ENCODE results near the gene STK11IP.
A peak's percentile ranks its signal among the peaks of the same experiment; 100 is the strongest.

STK11IP gene

GRCh38 chr2:219631904-219632759 is 34.5 kb downstream of the STK11IP start:
- DNase-seq (ENCODE audit: low read depth, low spot score), result no peak

GRCh38 chr2:219632760-219633105 is 35.1 kb downstream of the STK11IP start:
- DNase-seq (ENCODE audit: low read depth, low spot score), result no peak

GRCh38 chr2:219633276-219634065 is 35.8 kb downstream of the STK11IP start:
- DNase-seq (ENCODE audit: low read depth, low spot score), result no peak

GRCh38 chr2:219634171-219634940 is 36.7 kb downstream of the STK11IP start:
- DNase-seq (ENCODE audit: low read depth, low spot score), result no peak

GRCh38 chr2:219634951-219635751 is 37.5 kb downstream of the STK11IP start:
- no peak for DNase-seq (ENCODE audit: low read depth, low spot score)

GRCh38 chr2:219636144-219636915 is 38.7 kb downstream of the STK11IP start:
- no peak for DNase-seq (ENCODE audit: low read depth, low spot score)

- no peak for DNase-seq (ENCODE audit: low read depth, low spot score)
These were observed 39.5 kb downstream of the STK11IP start for GRCh38 chr2:219636941-219637841.

GRCh38 chr2:219637842-219638185 is 40.2 kb downstream of the STK11IP start:
- no peak for DNase-seq (ENCODE audit: low read depth, low spot score)

GRCh38 chr2:219638217-219638947 is 40.7 kb downstream of the STK11IP start:
- DNase-seq (ENCODE audit: low read depth, low spot score), result no peak

GRCh38 chr2:219638948-219639755 is 41.5 kb downstream of the STK11IP start:
- no peak for DNase-seq (ENCODE audit: low read depth, low spot score)

- no peak for DNase-seq (ENCODE audit: low read depth, low spot score)
These were observed 43.9 kb downstream of the STK11IP start for GRCh38 chr2:219641390-219642068.

- DNase-seq (ENCODE audit: low read depth, low spot score), result no peak
These were observed 44.4 kb downstream of the STK11IP start for GRCh38 chr2:219642069-219642454.

GRCh38 chr2:219642465-219643083 is 44.9 kb downstream of the STK11IP start:
- peak; percentile 70 for DNase-seq (ENCODE audit: low read depth, low spot score)

- DNase-seq (ENCODE audit: low read depth, low spot score), result no peak
These were observed 45.4 kb downstream of the STK11IP start for GRCh38 chr2:219643084-219643473.

GRCh38 chr2:219643788-219644398 is 46.2 kb downstream of the STK11IP start:
- DNase-seq (ENCODE audit: low read depth, low spot score), result no peak

GRCh38 chr2:219644801-219645480 is 47.3 kb downstream of the STK11IP start:
- no peak for DNase-seq (ENCODE audit: low read depth, low spot score)
